Raji (cell line): ENCODE measurements around the gene ZNF423.

ENCODE experiments used
- POLR2A ChIP-seq: IDR thresholded peaks from 2 replicates; pipeline ENCODE4 v1.6.1; 2011; ENCODE audit warnings: low read depth, low read length, control low read depth; ENCODE audit not compliant: insufficient read depth

ZNF423 gene

DNA sequence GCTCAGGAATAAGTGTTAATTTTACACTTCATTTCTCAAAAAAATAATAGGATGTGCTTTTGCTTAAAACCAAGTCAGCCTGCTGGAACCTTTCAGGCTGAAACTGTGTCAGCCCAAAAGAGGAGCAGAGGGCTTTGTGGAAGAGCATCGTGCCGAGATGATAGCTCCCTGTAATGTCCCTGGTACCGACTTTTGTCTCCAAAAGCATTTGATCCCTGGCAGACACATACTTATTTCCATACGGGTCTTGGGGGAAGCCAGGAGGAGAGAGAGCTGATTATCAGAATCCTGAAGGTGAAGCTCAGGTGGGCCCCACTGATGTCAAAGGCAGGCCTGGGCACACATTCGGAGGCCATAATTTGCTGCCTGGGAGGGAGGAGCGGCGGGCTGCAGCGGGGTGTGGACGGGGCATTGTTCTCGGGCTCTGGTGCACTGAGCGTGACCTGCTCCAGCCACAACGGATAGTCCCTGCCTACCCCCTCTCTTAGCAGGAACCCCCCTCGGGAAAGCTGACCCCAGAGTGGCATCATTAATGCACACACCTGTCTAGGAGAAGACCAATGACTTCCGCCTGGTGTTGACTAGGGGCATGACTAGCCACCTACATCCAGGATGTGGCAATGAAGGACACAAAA, 326.4 kb downstream of the ZNF423 start:
- no peak for TF ChIP-seq POLR2A

GRCh38 chr16:49528866-49529288, 327.0 kb downstream of the ZNF423 start:
- TF ChIP-seq POLR2A = no peak

DNA sequence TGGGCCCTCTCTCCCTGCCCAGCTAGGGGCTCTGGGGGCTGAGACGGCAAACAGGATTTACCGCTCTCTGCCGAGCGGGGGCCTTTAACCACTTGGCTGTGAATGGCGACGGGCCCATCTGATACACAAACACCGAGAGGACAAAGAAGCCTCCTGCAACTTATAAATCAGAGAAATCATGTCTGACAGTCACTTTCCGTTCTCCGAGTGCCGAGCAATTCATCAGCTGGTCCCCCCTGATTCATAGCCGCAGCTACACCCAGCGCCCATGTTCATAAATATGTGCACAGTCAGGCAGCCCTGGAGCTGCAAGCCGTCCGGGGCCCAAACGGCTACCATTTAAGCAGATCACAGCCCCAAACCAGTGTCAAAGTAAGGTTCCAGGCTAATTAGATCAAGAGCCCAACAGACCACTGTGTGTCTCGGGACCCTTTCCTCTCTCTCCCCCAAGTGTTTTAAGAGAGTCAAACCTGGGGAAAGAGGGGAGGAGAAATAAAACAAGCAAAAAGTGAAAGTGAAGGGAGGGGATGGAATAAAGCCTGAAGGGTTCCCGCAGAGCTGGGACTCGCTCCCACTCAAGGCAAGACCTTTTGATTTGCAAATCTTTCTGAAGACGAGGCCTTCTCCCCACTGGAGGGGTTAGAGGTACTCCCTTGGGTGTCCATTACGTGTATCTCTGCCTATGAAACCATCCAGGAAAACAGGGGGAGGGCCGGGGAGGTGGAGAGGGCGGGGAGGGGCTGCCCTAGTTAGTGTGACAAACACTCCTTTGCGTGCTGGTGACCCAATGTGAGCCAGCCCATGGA, 327.6 kb downstream of the ZNF423 start:
- TF ChIP-seq POLR2A = no peak

- no peak for TF ChIP-seq POLR2A
Measured at GRCh38 chr16:49527611-49528010, 328.3 kb downstream of the ZNF423 start.

DNA sequence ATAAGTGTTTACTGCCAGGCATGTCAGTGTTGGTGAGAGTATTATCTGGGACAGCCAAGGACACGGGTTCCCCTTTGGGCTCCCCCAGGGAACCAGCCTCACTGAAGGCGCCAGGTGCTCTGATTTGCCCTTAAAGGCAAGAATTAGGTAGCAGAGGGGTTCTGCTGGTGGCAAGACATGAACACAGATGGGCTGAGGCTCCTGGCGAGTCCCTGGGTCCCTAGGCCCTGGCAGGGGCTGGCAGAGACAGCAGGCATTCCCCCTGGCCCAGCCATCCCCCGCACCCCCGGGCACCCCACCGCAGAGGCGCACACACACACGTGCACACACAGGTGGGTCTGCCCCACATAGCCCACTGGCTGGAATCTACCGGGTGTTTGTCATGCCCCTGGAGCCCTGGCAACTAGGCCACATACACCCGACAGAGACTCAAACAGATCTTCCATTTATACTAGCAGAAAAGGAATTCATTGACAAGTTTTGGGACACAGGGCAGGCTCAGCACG, 329.0 kb downstream of the ZNF423 start:
- no peak for TF ChIP-seq POLR2A

DNA sequence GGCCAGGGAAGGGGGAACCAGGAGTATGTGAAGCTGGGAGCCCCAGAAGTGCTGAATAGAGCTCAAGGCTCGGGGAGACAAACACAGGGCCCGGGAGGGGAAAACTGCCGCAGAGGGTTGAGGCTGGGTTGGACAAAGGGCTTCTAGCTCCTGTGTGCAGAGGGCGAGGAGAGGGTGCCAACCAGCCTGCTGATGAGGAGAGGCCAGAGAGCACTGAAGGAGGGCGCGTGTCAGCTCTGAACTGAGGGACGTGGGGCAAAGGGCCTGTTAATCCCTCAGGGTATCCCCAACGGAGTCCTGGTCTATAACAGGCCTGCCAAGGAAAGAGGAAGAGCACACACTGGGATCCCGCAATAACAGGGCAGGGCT, 331.0 kb downstream of the ZNF423 start:
- TF ChIP-seq POLR2A = no peak

- TF ChIP-seq POLR2A = no peak
Measured at GRCh38 chr16:49524216-49524946, 331.5 kb downstream of the ZNF423 start.

DNA sequence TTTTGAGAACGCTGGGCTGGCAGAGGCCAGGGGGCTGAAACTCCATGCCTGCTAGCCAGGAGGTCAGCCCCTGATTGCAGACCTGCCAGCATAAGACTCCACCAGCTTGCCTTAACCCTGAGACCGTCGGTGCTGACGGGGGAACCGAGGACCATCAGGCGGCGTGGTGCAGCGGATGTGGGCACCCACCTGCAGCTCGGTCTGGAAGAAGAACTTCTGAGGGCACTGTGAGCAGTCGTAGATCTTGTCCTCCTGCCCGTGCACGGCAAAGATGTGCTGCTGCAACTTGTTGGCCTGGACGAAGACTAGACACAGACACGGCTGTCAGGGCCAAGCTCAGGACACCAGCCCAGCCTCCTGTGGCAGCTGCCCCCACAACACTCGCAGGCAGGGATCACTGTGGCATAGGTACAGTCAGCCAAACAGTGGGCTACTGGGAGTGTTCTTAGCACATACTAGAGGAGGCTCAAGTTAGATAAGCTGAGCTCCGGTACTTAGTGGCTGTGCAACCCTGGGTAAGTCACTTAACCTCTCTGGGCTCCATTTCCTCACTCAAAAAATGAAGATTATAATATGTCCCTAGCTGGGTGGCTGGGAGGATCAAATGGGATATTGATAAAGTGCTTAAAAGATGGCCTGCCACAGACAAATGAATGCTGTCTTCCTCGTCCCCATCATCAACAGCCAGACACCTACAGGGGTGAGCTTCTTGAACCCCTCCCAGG, 332.3 kb downstream of the ZNF423 start:
- no peak for TF ChIP-seq POLR2A

- no peak for TF ChIP-seq POLR2A
Measured at GRCh38 chr16:49521734-49522325, 334.1 kb downstream of the ZNF423 start.

GRCh38 chr16:49520492-49521038, 335.3 kb downstream of the ZNF423 start:
- no peak for TF ChIP-seq POLR2A

DNA sequence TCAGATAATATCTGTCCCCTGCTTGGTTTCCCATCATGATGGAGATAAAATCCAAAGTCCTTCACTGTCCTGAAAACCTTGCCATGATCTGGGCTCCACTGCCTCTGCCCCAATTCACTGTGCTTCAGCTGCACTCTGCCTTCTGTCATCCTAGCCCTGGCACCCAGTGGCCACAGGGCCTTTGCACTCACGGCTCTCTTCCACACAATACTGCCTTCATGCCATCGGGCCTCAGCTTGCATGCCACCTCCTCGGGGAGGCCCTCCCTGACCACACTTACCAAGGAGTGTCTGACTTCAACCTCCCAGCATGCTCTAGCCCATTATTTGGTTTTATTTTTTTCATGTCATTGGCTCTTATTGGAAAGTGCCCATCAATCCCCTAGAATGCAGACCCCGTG, 336.2 kb downstream of the ZNF423 start:
- no peak for TF ChIP-seq POLR2A

- TF ChIP-seq POLR2A = no peak
Measured at GRCh38 chr16:49519008-49519656, 336.8 kb downstream of the ZNF423 start.

DNA sequence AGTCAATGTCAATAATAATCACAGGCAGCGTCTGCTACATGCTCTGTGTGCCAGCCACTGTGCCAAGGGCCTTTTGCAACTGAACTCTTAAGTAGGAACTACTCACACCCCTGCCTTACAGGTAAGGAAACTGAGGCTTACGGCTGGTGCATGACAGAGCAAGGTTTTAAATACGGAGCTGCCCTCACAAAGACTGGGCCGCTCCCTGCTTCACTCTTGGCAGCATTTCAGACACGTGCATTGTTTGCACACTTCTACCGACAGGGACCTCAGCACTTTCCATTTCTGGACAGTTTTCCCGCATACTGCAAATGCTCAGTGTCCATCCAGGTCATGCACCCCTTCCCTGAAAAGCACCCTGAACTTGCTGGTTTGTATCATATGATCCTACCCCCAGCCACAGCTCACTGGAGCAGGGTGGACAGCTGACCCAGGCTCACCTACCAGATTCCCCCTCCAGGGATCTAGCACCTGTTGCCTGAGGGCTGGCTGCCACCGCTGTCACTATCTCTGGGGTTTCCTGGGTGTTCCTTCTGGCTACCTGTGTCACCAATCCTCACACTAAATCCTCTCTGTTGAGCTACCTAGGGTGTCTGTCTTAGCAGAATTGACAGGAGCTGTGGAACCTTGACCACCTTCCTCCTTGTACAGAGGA, 339.4 kb downstream of the ZNF423 start:
- no peak for TF ChIP-seq POLR2A
